ENCODE measurements around the gene KCNMB4.

- no peak for TF ChIP-seq CTCF (IDR thresholded peaks at IDR 0.05)
- no peak for TF ChIP-seq REST (IDR thresholded peaks at IDR 0.05; ENCODE audit: insufficient read depth in 1 of 2, low read depth in 2 of 2, low read length in 1 of 2)
- no peak for TF ChIP-seq POLR2AphosphoS5 (IDR thresholded peaks at IDR 0.05; ENCODE audit: low read depth, low read length)
- TF ChIP-seq SIN3A (IDR thresholded peaks at IDR 0.05; ENCODE audit: borderline replicate concordance, insufficient read depth, low read depth, low read length), result no peak
These were observed 12.1 kb upstream of the KCNMB4 start for GRCh38 chr12:70353780-70354660.
